HG02759 (cell line): ENCODE measurements around the gene RBM39.

Source experiments
- ATAC-seq: cut with Tn5 transposase; IDR thresholded peaks from one replicate; pipeline ENCODE4 v1.9.1; 2021; ENCODE audit warnings: mild to moderate bottlenecking, moderate library complexity; ENCODE audit not compliant: unreplicated experiment

RBM39 gene

DNA sequence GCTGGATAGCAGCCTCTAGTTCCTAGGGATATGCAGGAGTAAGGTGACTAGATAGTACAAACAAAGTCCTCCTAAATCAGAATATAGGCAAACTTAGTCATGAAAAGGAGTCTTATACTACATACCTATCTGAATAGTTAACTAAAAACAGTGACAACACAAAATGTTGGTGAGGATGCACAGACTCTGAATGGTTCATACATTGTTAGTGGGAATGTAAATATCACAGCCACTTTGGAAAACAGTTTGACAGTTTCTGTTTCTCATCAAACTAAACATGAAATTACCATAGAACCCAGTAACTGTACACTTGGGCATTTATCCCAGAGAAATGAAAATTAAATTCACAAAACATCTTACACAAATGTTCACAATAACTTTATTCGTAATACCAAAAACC lies 60.1 kb downstream of the RBM39 start:
- ATAC-seq, result no peak

DNA sequence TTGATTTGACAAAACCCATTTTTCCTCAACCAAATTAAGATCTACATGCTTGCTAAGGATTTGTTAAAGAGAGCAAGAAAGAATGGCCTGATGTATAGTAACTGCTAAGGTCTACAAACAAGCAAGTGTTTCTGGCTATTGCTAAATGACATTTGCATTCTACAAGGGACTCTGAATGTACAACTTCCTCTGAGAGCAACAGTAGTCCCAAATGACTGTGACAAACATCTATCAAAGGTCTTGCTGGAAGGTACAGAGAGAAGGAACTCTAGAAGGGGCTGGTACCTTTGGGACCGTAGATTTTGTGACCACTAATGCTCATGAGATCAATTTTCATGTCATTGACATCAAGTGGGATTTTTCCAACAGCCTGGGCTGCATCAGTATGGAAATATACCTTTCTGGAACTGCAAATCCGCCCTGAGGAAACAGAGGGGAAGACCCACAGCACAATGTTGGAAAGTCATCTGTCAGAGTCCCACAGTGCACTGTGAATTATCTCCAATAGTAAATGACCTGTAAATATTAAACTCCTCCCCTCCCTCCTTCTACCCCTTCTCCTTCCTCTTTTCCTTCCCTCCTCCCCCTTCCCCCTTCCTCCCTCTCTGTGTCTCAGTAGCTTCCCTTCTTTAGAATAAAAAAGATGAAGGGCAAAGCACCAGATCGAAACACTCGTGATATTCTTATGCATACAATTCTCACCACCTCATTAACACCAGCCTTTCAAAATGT lies 61.4 kb downstream of the RBM39 start:
- no peak for ATAC-seq

DNA sequence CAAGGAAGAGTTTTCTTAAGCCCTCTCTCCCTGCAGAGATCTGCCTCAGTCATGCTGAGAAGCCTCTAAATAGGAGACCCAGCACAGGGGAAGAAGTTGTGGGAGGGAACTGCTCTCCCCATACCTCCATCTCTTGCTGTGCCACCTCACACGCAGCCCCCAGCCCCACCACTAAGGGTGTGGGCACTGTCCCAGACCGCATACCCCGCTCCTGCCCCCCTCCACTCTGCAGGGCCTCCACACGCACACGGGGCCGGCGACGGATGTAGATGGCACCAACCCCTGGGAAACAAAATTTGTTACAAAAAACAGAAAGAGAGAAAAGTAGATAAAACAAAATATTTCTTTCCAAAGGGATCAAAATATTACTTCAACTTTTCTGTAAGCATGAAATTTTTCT lies 67.1 kb downstream of the RBM39 start:
- no peak for ATAC-seq

DNA sequence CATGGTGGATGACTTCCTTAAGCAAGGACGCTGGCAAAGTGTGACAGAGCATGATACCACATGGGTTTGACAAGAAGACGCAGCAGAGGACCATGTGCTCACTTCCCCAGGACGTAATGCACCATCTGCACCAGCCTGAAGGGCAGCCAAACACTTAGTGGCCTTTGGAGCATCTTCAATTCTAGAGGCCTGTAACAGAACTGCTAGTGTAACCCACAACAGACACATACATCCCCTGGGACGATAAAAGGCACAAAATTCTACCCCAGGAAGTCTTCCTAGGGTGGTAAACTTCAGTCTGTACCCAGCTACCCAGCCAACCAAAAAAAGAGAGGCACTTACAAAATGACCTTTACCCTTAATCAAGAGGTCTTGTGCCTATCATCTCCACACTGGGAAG lies 68.2 kb downstream of the RBM39 start:
- no peak for ATAC-seq

DNA sequence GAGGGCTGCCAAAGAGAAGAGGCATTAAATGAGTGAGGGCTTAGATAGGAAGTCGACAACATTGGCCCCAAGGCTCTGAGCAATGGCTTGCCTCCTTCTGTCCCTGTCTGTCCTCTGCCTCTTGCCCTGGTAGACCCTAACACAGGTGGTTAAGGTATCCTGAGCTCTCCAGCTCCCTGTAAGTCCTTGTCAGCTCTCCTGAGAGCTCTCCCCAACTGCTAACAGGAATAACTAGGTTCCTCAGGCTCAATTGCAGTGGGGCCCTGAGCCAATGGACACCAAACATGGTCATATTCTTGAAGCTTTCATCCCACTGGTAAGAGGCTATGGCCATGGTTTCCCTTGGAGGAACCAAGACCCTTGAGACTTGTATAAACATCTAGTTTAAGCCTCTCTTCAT lies 72.4 kb downstream of the RBM39 start:
- no peak for ATAC-seq

DNA sequence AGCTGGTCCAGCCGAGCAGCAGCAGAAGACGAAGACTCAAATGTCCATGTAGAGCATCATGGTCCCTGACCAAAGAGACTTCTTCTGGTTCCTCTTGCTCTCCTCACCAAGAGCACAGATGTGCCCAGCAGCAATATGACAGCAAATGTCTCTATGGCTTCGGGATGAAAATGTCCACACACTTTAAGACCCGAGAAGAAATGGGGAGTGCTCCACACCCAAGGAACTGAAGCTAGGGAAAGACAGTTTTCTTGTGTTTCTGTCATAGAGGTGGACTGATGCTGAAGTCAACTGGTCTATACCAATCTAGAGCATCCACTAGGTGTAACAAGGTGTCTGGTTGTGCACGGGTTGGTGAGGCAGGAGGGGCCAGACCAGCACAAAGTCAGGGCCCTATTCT lies 72.8 kb downstream of the RBM39 start:
- no peak for ATAC-seq

DNA sequence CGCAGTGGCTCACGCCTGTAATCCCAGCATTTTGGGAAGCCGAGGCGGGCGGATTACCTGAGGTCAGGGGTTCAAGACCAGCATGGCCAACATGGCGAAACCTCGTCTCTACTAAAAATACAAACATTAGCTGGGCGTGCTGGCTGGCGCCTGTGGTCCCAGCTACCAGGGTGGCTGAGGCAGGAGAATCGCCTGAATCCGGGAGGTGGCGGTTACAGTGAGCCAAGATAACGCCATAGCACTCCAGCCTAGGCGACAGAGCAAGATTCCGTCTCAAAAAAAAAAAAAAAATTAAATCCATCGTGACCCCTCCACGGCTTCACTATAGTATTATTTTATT lies 76.1 kb downstream of the RBM39 start:
- ATAC-seq, result no peak

DNA sequence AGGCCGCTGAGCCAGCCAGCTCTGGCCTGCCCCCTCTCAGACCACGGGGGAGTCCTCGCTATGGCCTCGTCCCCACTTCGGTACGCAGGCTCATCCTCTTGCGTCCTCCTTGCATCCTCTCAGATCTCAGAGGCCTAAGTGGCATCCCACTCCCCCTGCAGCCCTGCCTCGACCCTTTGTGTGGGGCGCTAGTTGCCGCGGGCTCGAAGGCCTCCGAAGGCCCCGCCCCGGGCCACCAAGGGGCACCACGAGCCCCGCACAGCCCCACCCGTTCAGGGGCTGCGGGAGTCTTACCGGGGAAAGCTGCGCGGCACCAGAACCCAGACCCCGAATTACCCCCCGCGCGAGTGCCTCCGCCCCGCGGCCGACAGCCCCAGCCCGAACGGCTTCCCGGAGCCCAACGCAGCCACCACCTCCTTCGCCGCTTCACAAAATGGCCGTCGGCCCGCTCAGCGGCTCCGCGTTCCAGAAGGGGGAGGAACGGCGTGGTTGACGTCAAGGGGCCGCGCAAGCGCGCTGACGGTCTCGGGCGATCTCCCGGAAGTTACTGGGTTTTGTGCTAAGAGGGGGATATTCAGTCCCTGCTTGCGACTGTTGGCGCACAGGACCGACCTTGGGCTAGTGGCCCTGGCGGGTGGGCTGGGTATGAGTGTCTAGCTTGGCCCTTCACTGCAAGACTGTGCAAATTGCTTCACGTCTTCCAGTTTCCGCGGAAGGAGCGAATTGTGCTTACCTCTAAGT lies 77.4 kb downstream of the RBM39 start, which contains the start of the genes CPNE1 and RBM12:
Gene CPNE1, minus strand, starts transcription at position 435 of the 741 bp plus-strand sequence. CDS start 31,977 bp downstream, outside the sequence.
Gene RBM12, minus strand, starts transcription at position 435 of the 741 bp plus-strand sequence. CDS start 9,578 bp downstream, outside the sequence.
- ATAC-seq, result peak; percentile 81

DNA sequence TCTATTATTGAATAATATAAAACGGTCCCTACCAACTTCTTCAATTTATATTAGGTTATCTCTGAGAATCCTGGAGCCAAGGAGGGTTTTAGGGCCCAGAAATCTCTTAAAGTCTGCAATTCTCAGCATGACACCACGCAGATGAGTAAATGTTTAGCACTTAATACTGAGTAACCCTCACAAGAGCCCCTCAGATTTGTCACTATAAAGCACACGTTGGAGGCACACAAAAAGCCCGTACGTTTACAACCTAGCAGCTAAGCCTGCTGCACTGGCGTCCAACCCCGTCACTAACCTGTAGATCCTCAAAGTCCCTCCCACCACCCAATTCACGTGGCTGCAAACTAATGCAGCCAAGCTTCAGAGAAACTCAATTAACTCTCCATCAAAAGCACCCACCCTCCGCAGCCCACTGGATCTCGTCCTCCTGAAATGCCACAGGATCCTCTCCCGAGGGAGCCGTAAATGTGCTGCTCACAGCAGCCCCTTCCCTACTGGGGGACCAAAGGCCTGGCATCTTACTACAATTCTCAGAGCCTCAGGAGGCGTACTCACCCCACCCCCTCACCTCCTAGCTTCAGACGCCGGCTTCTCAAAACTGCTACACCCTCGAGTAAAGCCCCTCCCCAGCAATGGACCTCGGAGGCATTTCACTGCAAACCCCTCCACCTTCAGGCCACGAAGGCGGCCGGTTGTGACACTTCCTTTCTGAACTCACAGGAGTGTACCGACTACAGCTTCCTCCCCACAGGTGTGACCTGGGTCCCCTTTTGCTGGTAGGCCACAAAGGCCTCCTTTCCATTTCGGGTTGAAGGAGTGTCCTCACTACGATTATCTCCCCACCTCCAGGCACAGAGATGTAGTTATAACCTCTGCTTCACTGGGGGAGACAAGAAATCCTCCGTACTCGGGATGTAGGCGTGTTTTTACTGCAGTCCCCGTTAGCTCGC lies 78.3 kb downstream of the RBM39 start:
- ATAC-seq, result peak; percentile 35

DNA sequence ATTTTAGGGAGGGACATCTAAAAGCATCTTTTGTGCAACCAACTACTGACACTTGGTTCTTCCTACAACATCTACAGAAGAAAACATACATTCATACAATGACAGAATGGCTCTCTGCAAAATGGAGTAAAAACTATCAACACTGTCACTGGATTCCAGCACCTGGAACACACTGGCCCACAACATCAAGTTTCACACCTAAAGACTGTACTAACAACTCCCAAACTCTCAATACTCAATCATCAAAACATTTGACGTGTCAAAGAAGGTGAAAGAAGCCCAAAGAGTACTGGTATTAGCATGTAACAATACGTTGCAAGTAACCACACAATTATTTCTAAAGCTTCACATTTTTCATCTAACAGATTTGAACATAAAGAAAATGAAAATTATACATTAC lies 79.5 kb downstream of the RBM39 start:
- ATAC-seq, result no peak

DNA sequence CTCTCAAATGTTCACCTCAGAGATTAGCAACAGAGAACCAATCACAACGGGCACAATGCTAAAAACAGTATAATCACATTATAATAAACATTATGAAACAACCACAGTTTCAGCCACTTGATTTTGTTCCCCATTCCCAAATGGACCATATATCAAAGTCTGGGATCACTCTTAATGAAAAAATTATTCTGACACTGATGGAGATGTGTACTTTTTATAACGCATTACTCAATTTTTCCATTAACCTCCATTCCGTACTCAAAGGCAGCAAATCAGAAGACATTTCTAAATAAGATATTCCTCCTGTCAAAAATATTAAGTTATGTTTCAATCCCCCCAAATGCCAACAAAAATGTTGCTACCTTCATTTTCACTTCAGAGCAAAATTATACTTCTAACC lies 80.2 kb downstream of the RBM39 start:
- no peak for ATAC-seq

DNA sequence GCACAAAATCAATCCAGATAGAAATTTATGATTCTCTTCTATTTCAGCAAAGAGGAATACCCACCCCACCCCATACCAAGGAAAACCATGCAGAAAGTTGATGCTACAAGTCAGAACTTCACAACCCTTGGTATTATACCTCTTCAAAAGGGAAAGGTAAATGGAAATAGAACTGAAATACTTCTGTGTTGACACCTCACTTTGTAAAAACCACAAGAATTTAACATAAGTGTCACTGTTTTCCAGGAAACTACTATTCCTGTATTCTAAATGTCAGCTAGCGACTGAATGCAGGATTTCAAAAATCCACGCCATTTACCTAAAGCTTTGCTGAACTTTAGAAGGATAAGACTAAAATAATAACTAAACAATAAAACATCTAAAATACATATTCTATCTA lies 81.0 kb downstream of the RBM39 start:
- ATAC-seq, result no peak

DNA sequence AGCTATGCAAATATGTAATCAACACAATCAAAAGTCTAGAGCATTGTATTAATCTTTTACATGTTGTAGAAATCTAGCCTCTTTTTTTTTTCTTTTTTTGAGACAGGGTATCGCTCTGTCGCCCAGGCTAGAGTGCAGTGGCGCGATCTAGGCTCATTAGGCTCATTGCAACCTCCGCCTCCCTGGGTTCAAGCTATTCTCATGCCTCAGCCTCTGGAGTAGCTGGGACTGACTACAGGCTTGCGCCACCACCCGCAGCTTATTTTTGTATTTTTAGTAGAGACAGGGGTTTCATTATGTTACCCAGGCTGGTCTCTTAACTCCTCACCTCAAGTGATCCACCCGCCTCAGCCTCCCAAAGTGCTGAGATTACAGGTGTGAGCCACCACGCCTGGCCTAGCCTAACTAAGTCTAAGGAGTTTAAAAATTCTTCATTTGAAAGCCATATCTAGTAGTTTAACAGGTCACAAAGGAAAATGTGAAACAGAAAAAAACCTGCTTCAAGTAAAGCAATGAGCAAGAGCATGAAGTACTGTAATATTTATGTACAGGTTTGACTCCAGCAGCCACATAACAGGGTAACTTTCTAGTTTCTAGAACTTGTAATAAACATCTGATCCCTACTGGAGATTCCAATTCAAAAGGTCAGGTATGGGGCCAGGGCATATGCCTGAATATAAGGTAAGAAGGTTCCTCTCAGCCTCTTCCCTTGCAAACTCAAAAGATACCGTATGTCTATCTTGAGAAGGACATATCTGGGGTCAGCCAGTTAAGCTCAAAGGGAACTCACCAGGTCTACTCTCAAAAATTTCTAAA lies 81.7 kb downstream of the RBM39 start:
- ATAC-seq, result no peak

DNA sequence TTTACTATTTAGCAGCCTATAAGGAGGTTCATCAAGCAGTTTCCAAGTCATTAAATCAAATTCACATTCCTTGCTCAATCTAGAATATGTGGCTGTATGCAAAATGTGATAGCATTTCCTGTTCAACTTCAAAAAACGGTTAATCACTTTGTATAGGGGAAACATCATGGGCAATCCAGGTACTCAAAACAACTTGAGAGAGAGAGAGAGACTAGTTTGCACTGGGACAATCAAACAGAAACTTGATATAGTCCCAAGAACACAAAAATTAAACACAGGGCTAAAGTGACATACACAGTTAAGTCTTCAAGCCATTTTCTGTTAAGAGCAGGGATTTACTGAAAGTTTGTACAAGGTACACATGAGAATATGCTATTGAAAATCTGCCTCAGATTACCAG lies 84.8 kb downstream of the RBM39 start:
- ATAC-seq, result no peak

DNA sequence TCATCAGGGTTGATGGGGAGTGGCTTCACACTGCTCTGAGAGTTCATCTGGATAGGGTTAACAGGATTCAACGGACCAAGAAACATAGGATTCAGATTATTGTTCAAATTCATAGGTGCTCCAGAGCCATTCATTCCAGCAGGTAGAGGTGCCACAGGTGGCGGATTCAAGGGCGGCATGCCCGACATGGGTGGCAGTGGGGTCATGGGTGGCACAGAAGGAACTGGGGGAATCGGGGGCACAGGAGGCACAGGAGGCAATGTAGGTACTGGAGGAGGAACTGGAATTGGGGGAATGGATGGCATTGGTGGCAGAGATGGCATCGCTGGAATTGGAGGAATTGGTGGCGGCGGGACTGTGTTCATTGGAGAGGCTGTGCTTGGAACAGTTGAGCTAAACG lies 87.6 kb downstream of the RBM39 start:
- ATAC-seq, result no peak

DNA sequence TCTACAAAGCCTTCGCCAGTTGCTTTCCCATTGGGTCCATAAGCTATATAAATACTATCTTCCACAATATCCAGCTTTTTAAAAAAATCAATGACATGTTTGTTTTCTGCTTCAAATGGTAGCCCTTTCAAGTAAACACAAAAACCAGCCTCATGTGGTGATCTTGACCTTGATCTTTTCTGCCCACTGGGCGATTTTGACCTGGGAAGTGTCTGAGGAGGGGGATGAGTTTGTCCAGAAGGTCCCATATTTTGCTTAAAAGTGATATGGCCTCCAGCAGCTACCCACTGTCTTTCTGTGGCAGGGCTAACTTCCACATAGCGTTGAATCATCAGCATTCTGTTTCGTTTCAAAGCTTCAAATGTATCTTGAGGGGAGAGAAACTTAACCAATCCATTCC lies 88.2 kb downstream of the RBM39 start:
- no peak for ATAC-seq
